NCI-H526 treated with DMSO at 0.1 percent for 48 hours (cell line): ENCODE data around the gene MLLT10.

Experiments used
- DNase-seq: peaks from one replicate; lab custom pipeline; 2025; lab: John Stamatoyannopoulos, UW

The MLLT10 gene

GRCh38 chr10:21740989-21741388, 207.0 kb downstream of the MLLT10 start:
- DNase-seq, result no peak

- no peak for DNase-seq
Observed at GRCh38 chr10:21742740-21743412, 208.8 kb downstream of the MLLT10 start.

- DNase-seq, result no peak
Observed at GRCh38 chr10:21744223-21744622, 210.2 kb downstream of the MLLT10 start.

- no peak for DNase-seq
Observed at GRCh38 chr10:21746118-21746517, 212.1 kb downstream of the MLLT10 start.

GRCh38 chr10:21747809-21748208, 213.8 kb downstream of the MLLT10 start:
- DNase-seq, result no peak

- DNase-seq, result no peak
Observed at GRCh38 chr10:21749788-21750187, 215.8 kb downstream of the MLLT10 start.

- no peak for DNase-seq
Observed at GRCh38 chr10:21750424-21750823, 216.4 kb downstream of the MLLT10 start.

GRCh38 chr10:21751341-21752310, 217.6 kb downstream of the MLLT10 start:
- DNase-seq, result no peak

GRCh38 chr10:21753497-21754270, 219.7 kb downstream of the MLLT10 start:
- no peak for DNase-seq

- DNase-seq, result no peak
Observed at GRCh38 chr10:21754410-21755011, 220.5 kb downstream of the MLLT10 start.

- DNase-seq, result no peak
Observed at GRCh38 chr10:21756707-21757106, 222.7 kb downstream of the MLLT10 start.

GRCh38 chr10:21757185-21757901, 223.3 kb downstream of the MLLT10 start:
- DNase-seq, result no peak

GRCh38 chr10:21758239-21758638, 224.2 kb downstream of the MLLT10 start:
- no peak for DNase-seq

GRCh38 chr10:21758696-21759095, 224.7 kb downstream of the MLLT10 start:
- DNase-seq, result no peak

- DNase-seq, result no peak
Observed at GRCh38 chr10:21759232-21759631, 225.2 kb downstream of the MLLT10 start.

- no peak for DNase-seq
Observed at GRCh38 chr10:21760332-21760731, 226.3 kb downstream of the MLLT10 start.

GRCh38 chr10:21764466-21765189, 230.6 kb downstream of the MLLT10 start:
- no peak for DNase-seq

- no peak for DNase-seq
Observed at GRCh38 chr10:21769041-21769440, 235.0 kb downstream of the MLLT10 start.

- DNase-seq, result no peak
Observed at GRCh38 chr10:21771219-21771618, 237.2 kb downstream of the MLLT10 start.

- no peak for DNase-seq
Observed at GRCh38 chr10:21776883-21777282, 242.9 kb downstream of the MLLT10 start.

GRCh38 chr10:21791276-21791675, 257.2 kb downstream of the MLLT10 start:
- no peak for DNase-seq
